Brain pericyte (primary cell): ENCODE measurements around the gene PKMYT1.

Source experiments
- DNase-seq: peaks from one replicate; pipeline ENCODE4 v3.0.0-alpha.2; 2012; ENCODE audit warnings: low read depth, low spot score

The PKMYT1 gene

GRCh38 chr16:2996298-2996697 lies 16.1 kb upstream of the PKMYT1 start:
- no peak for DNase-seq

GRCh38 chr16:2992383-2993081 lies 12.3 kb upstream of the PKMYT1 start:
- DNase-seq: no peak

GRCh38 chr16:2991566-2992261 lies 11.5 kb upstream of the PKMYT1 start:
- no peak for DNase-seq

GRCh38 chr16:2990891-2991290 lies 10.6 kb upstream of the PKMYT1 start:
- DNase-seq: no peak

- DNase-seq: no peak
Measured at GRCh38 chr16:2988590-2989099, 8.4 kb upstream of the PKMYT1 start.

- no peak for DNase-seq
Measured at GRCh38 chr16:2987833-2988232, 7.6 kb upstream of the PKMYT1 start.

- no peak for DNase-seq
Measured at GRCh38 chr16:2987286-2987685, 7.0 kb upstream of the PKMYT1 start.

- no peak for DNase-seq
Measured at GRCh38 chr16:2986623-2987188, 6.5 kb upstream of the PKMYT1 start.

- DNase-seq: no peak
Measured at GRCh38 chr16:2985893-2986355, 5.7 kb upstream of the PKMYT1 start.

GRCh38 chr16:2985462-2985861 lies 5.2 kb upstream of the PKMYT1 start:
- DNase-seq: no peak

- DNase-seq: no peak
Measured at GRCh38 chr16:2983706-2984136, 3.5 kb upstream of the PKMYT1 start.

GRCh38 chr16:2982402-2982801 lies 2.2 kb upstream of the PKMYT1 start:
- no peak for DNase-seq

- DNase-seq: no peak
Measured at GRCh38 chr16:2981899-2982250, 1.6 kb upstream of the PKMYT1 start.

- no peak for DNase-seq
Measured at GRCh38 chr16:2981177-2981898, 1.1 kb upstream of the PKMYT1 start.

- no peak for DNase-seq
Measured at GRCh38 chr16:2979669-2980226, 498 bp downstream of the PKMYT1 start.

GRCh38 chr16:2977440-2977839 lies 2.8 kb downstream of the PKMYT1 start:
- DNase-seq: no peak

GRCh38 chr16:2976673-2977072 lies 3.6 kb downstream of the PKMYT1 start:
- no peak for DNase-seq

- no peak for DNase-seq
Measured at GRCh38 chr16:2976201-2976600, 4.0 kb downstream of the PKMYT1 start.

- DNase-seq: no peak
Measured at GRCh38 chr16:2975161-2975795, 5.0 kb downstream of the PKMYT1 start.

- DNase-seq: no peak
Measured at GRCh38 chr16:2974319-2975056, 5.8 kb downstream of the PKMYT1 start.
